Ammon's horn (tissue), 1 donor: ENCODE results near the gene BARX1.
A peak's percentile ranks its signal among the peaks of the same experiment; 100 is the strongest.
"Not testable (repeated sequence)": the region's sequence is repeated elsewhere in the genome, so short reads cannot be mapped to it uniquely, and the experiment has no call there.

Experiments
- DNase-seq: peaks from one replicate; pipeline ENCODE4 v3.0.0-alpha.2; 2016; ENCODE audit warnings: low spot score

BARX1 gene

DNA sequence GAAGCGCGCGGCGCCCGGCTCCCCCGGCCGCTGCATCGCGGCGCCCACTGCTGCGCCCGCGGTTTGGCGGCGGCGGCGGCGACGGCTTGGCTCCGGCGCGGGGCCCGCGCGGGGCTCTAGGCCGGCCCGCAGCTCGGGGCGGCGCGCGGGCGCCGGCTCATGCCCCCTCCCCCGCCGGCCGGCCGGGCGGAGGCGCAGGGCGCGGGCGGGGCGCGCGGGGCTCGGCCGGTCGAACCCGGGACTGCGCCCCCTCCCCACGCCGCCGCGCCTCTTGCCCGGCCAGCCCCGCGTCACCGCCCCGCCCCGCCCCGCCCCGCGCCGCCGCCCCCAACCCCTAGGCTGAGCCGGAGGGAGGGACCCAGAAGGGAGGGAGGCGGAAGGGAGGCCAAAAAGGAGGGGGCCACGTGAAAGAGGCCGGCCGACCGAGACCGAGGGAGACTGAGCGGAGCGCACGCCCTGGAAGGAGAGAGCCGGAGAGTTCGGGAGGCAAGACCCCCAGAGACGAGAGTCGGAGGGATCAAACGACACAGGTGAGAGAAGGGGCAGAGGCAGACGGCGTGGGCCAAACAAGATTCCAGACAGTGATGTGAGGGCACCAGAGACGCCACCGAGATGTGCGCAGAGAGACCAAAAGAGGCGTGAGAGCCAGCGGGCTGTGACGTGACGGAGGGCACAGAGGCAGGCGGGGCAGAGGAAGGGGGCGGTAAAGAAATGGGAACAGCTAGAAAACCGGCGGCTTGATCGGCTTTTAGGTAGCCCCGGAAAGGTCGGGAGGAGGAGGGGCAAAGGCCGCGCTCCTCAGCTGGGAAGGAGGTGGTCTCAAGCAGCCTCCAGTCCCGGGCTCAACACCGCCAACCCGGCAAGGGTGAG, at the start of gene BARX1:
Gene BARX1 (minus strand): TSS at position 245 of the 870 bp plus-strand sequence. CDS start 209 bp downstream, at position 36.
- no peak for DNase-seq

DNA sequence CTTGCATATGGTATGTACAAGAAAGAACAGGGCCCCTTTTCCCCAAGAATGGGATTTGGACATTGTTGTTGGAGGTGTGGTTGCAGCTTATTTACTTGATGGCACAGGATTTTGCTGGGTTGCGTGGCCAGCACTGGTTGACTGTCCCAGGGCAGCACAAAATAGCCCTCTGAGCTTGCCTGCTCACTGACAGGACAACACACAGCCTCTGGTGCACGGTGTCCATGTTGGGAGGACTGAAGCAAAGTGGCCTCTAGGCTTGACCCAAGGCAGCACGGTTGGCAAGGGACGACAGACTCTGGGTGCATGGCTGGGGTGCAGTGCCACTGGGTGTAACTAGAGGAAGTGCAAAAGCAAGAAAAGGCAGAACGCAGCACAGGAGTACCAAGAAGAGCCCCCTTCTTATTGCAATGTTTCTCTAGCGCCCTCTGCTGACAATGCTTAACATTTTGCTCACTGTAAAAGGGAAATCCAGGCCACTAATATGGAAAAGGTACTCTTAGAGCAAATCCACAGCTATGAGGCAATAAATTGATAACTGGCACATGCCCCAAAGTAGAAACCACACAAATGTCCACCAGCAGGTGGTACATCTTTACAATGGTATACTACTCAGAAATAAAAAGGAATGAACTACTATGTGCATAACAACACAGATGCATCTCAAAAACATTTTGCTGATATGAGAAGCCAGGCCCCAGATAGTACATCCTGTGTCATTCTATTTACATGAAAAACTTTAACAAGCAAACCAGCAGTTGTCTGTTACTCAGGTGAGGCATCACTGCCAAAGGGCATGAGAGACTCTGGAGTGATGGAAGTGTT, 47.4 kb upstream of the BARX1 start:
- peak; percentile 56 for DNase-seq

DNA sequence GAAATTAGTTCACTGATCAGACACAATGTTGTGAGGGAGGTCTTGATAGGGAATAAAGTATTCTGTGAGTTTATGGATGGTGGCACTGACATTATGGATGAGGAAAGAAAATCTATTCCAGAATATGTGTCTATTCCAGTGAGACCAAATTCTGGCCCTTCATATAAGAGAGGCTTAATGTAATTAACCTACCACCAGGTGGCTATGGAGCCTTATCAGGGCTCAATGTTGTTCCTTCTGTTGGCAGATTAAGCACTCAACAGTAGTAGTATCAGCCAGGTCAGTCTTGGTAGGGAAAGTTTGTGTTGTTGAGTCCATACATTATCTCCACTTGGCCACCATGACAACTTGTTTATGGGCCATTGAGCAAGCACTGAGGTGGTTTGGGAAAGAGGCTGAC, 41.7 kb upstream of the BARX1 start:
- no peak for DNase-seq

GRCh38 chr9:93996367-93996766, 41.2 kb upstream of the BARX1 start:
- DNase-seq: no peak

DNA sequence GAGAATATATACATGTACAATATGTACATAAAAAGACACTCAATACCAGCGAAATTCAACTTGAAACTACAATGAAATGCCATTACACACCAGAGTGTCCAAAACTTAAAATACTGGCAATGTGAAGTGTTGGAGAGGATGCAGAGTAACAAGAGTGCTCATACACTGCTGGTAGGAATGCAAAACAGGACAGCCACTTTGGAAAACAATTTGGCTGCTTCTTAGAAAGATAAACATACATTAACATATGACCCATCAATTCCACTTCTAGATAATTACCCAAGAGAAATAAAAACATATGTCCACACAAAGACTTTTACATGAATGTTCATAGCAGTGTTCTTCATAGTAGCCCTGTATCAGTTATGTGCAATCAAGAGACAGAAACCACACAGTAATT, 39.4 kb upstream of the BARX1 start:
- no peak for DNase-seq

- DNase-seq: no peak
Measured at GRCh38 chr9:93994132-93994531, 39.0 kb upstream of the BARX1 start.

DNA sequence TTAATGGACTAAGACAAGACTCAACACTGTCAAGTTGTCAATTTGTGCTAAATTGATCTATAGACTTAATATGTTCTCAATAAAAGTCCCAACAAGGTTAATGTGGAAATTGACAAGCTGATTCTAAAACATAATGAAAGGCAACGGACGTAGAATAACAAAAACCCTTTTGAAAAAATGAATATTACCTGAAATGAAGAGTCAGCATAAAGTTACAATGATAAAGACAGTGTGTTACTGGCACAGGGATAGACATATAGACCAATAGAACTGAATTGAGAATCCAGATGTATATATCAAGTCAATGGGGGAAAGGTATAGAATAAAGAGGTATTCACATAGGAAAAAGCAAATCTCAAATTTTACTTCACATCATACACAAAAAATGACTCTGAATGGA, 37.7 kb upstream of the BARX1 start:
- no peak for DNase-seq

GRCh38 chr9:93990448-93990847, 35.3 kb upstream of the BARX1 start:
- DNase-seq: no peak

DNA sequence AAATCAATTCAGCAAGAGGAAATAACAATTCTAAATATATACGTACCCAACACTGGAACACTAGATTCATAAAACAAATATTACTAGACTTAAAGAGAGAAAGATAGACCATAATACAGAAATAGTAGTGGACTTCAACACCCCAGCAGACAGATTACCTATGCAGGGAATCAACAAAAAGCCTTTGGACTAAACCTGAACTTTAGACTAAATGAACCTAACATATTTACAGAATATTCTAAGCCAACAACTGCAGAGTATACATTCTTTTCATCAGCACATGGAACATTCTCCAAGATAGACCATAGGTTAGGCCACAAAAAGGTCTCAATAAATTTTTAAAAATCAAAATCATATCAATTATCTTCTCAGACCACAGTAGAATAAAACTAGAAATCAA, 32.9 kb upstream of the BARX1 start:
- DNase-seq: no peak

- DNase-seq: no peak
Measured at GRCh38 chr9:93984860-93985259, 29.7 kb upstream of the BARX1 start.

- DNase-seq: no peak
Measured at GRCh38 chr9:93983875-93984274, 28.7 kb upstream of the BARX1 start.

DNA sequence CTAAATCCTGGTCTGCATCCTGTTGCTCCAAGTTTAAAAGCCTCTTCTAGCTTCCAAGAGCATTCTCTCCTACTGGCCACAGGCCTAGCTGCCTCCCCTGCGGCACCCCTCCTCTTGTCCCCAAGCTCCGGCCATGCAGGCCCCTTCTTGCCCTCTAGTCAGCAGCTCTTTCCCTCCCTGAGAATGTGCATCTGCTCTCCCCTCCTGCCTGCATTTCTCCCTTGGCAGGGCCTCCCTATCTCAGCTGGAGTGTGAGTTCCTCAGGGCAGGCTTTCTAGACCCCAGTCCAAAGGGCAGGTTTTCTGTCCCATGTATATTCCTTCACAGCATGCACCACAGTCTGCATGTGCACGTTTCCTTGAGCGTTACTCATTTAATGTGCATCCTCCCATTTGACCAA, 24.6 kb upstream of the BARX1 start:
- DNase-seq: no peak

DNA sequence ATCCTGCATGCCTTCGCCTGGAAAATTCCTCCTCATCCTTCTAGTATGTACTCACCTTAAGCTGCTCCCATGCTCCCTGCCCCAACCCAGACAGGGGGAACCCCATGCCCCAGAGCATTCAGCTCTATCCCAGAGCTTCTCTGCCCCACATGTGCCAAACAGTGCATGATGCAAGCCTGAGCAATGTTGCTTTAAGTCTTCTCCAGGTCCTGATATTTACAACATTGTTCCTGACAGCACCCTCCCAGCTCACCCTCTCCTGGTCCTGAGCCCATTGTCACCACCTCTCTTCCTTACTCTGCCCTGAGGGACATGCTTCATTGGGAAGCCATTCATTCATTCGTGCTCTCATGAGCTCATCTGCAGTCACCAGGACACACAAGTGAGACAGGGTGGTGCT, 23.4 kb upstream of the BARX1 start:
- no peak for DNase-seq

DNA sequence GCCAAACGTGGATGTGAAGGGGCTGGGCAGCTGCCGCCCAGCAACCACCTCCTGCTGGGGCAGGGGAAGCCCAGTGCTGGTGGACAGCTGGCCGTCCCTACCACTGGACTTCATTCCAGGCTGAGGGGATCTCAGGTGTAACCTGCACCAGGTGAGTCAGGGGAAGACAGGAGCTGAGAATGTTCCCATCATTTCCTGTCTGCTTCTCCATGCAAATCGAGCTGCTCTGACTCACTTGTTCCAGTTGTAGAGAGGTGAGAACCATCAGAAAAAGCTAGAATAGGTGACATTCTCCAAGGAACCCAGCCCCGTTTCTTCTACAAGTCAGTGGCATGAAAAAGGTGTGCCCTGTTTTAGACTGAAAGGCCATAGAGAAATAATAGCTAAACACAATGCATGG, 21.8 kb upstream of the BARX1 start:
- DNase-seq: no peak

- DNase-seq: no peak
Measured at GRCh38 chr9:93976081-93976480, 20.9 kb upstream of the BARX1 start.

- DNase-seq: no peak
Measured at GRCh38 chr9:93975262-93975661, 20.1 kb upstream of the BARX1 start.

- DNase-seq: no peak
Measured at GRCh38 chr9:93974151-93974550, 19.0 kb upstream of the BARX1 start.

DNA sequence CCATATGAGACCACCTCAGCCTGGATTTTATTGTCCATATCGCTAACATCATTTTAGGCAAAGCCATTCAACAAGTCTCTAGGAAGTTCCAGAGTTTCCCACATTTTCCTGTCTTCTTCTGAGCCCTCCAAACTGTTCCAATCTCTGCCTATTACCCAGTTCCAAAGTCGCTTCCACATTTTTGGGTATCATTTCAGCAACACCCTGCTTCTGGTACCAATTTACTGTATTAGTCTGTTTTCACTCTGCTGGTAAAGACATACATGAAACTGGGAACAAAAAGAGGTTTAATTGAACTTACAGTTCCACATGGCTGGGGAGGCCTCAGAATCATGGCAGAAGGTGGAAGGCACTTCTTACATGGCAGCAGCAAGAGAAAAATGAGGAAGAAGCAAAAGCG, 17.5 kb upstream of the BARX1 start:
- DNase-seq: not testable (repeated sequence)

DNA sequence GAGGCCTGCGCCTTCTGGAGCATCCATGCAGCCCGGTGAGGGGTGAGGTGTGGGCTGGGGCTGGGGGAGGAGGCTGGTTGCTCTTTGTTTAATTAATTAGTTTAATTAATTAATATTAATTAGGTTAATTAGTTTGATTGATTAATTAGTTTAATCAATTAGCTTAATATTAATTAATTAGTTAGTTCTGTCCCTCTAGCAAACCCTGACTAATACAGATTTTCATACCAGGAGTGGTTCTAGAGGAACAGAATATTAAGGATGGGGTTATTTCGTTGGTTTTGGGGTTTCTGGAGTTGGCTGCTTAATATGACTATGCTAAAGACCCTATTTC, 14.1 kb upstream of the BARX1 start:
- DNase-seq: no peak

DNA sequence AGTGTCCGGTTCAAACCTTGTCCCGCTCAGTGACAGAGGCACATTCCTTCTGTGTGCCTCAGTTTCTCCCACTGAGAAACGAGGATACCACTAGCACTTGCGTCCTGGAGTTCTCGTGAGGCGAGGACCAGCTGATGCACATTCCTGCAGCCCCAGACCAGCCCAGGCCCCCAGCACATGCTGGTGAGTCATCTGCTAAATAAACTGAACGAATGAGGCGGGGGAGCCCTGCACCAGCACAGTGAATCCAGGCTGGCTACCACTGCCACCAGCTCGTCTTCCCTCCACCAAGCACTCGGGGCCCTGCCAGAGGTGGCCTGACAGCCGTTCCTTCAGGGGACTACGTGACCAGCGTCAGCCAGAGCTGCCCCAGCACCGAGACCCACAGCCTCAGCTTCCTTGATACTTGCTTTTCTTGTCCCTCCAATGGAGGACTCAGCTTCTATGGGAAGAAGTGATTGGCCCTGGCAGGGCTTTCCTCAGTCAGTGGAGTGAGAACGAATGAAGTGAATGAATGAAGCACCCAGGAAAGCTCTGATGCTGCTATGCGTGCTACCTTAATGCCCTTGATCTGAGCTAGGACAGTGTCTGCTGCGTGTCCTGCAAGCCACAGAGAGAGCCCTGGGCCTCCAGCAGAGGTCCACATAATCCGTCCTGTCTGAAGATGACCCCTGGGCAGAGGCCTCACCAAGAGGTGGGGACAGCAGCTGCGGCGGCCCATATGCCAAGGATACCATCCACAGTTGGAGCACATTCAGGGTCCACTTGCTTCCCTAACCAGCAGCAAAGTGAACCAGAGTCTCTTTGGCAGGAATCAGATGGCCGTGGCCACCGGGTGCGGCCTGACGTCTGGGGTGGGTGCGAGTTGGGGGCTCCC, 13.5 kb upstream of the BARX1 start:
- DNase-seq: no peak

DNA sequence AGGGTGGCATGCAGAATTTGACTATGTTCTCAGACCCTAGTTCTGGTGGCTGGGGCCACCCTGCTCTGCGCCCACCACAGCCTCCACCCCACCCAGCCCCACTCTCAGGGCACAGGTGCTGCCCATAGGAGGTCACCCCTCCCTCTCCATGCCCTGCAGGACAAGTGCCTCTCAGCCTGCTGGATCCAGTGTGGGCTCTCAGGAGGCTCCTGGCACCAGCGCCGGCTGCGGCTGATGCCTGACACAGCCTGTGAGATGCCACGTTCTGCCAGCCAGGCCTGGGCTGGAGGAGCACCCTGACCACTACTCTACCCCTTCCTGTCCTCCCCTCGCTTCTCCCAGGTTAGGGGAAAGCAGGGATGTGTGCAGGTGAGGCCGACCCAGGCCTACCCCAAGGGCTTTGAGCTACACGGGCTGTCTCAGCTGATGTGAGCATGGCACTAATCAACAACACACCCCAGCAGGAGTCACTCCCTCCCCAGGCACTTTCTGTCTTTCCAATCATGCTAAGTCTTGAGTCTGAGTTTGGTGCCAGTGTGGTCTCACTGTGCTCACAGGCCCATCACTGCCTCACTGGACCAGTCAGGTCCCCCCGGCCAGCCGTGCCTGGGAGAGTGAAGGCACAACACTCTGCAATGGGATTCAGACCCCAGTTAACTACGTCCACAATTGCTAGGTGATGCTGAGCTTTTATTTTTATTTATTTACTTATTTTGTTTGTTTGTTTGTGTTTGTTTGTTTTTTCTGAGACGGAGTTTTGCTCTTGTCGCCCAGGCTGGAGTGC, 12.1 kb upstream of the BARX1 start:
- DNase-seq: no peak
